Suprapubic skin (tissue), 4 donors: ENCODE results near the gene DEXI. TPM values are rescaled to one million over a fixed set of nuclear protein-coding genes. Genes with fewer than 3 reads are reported as not detected.
A peak's percentile ranks its signal among the peaks of the same experiment; 100 is the strongest.
"Not testable (repeated sequence)": the region's sequence is repeated elsewhere in the genome, so short reads cannot be mapped to it uniquely, and the experiment has no call there.

Experiments used
- DNase-seq, 2 donors: peaks; one replicate each; pipeline ENCODE4 v3.0.0-alpha.2; 2019; ENCODE audit warnings: low spot score in 2 of 2
- H3K27ac ChIP-seq: fragments of 200-600 bp; sonication (generic); one replicate; pipeline ENCODE4 v1.5.1; 2019
- H3K27me3 ChIP-seq: fragments of 200-600 bp; sonication (generic); one replicate; pipeline ENCODE4 v1.5.1; 2019
- H3K36me3 ChIP-seq: fragments of 200-600 bp; sonication (generic); one replicate; pipeline ENCODE4 v1.5.1; 2019
- H3K4me1 ChIP-seq: fragments of 200-600 bp; sonication (generic); one replicate; pipeline ENCODE4 v1.5.1; 2019
- H3K4me3 ChIP-seq: fragments of 200-600 bp; sonication (generic); one replicate; pipeline ENCODE4 v1.5.1; 2019; ENCODE audit warnings: mild to moderate bottlenecking
- H3K9me3 ChIP-seq: fragments of 200-600 bp; sonication (generic); one replicate; pipeline ENCODE4 v1.5.1; 2019
- CTCF ChIP-seq, 2 donors: fragments of 200-600 bp in 1 of 2; fragments of 450-650 bp in 1 of 2; sonication (generic) in 1 of 2; IDR thresholded peaks; one replicate each; pipeline ENCODE4 v1.5.1; 2016 to 2019; ENCODE audit warnings: antibody characterized with exemption in 2 of 2, mild to moderate bottlenecking in 1 of 2, moderate library complexity in 1 of 2
- EP300 ChIP-seq: sonication (generic); formaldehyde crosslinking; IDR thresholded peaks from one replicate; pipeline ENCODE4 v1.6.1; 2017; ENCODE audit warnings: antibody characterized with exemption
- POLR2A ChIP-seq, 2 donors: fragments of 450-650 bp; IDR thresholded peaks; one replicate each; pipeline ENCODE4 v1.6.1; 2017; ENCODE audit warnings: antibody characterized with exemption in 2 of 2, mild to moderate bottlenecking in 2 of 2, moderate library complexity in 2 of 2
- POLR2AphosphoS5 ChIP-seq, 3 donors: sonication (generic); formaldehyde crosslinking; IDR thresholded peaks; one replicate each; pipeline ENCODE4 v1.6.1; 2017; ENCODE audit warnings: antibody characterized with exemption in 3 of 3
- WGBS: methylation state at CpG from one replicate; pipeline ENCODE4 v1.1.5; 2018; 5-methylcytosine and 5-hydroxymethylcytosine counted together
- total RNA-seq, 4 donors: library from RNA; depleted of rRNA; stranded (reverse); fragments of >200 nt; gene quantifications; one replicate each; pipeline ENCODE4 v1.1.0, GENCODE V29; 2016

The DEXI gene
- total RNA-seq, 4 donors from 2014 or later: 35.9 to 72.7 (median 58.3) TPM

GRCh38 chr16:10945065-10945787, 3.0 kb upstream of the DEXI start:
- TF ChIP-seq EP300: no peak
- TF ChIP-seq POLR2A (IDR thresholded peaks at IDR 0.05): no peak
- no peak for TF ChIP-seq CTCF (IDR thresholded peaks at IDR 0.05)
- TF ChIP-seq POLR2AphosphoS5 (IDR thresholded peaks at IDR 0.05): no peak
- H3K27me3 ChIP-seq: no peaks in the 10 kb centered on the region
- peaks cover 68% of the 10 kb centered on the region for H3K4me1 ChIP-seq
- no peaks in the 10 kb centered on the region for H3K9me3 ChIP-seq
- 30% methylated on average over 14 of the region's 14 CpGs for WGBS
- no peak overlapping the region for H3K27ac ChIP-seq
- DNase-seq: no peak
- H3K4me3 ChIP-seq: peak overlapping the region; percentile 93
- no peaks in the 10 kb centered on the region for H3K36me3 ChIP-seq

DNA sequence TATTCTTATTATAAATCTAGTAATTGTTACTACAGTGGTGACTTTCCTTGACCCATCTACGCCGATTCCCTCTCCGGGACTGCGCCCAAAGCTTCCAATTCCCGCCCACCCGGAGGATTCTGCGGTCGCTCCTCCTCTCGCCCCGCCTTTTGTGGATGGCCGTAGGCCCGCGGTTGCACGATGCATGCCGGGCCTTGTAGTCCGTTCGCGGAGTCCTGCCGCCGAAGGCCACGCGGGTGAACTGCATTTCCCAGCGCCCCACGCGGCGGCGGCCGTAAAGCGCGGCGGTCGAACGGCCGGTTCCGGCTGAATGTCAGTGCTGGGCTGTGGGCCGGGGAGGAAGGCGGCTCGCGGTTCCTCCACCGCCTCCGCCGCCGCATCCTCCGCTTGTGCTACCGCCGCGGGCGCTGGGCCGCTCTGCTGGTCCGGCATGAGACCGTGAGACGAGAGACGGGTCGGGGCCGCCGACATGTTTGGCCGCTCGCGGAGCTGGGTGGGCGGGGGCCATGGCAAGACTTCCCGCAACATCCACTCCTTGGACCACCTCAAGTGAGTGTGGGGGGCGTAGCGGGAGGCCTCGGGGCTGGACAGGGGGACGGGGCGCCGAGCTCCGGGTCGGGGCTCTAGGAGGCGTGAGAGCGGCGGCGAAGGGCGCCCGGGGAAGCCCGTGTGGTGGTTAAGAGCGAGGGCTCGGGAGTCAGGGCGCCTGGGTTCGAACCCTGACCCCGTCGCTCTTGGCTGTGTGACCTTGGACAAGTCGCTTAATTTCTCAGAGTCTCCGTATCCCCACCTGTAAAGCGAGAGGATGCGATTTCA, 2.2 kb upstream of the DEXI start, which contains the start of gene CLEC16A:
Gene CLEC16A (plus strand): TSS at position 316 of the 816 bp plus-strand sequence. CDS start 154 bp downstream, at position 470.
- Histone ChIP-seq H3K36me3 (no peaks in the 10 kb centered on the region), H3K27me3 (no peaks in the 10 kb centered on the region), H3K4me3 (peak within 1 kb of the TSS; percentile 93), H3K9me3 (no peaks in the 10 kb centered on the region), H3K4me1 (peaks cover 72% of the 10 kb centered on the region), H3K27ac (peak within 1 kb of the TSS; percentile 83)
- peak; percentile 99 for DNase-seq
- TF ChIP-seq POLR2AphosphoS5 (IDR thresholded peaks at IDR 0.05): peak in 2 of 3 donors; percentile 90 to 93
- TF ChIP-seq EP300: no peak
- no peak for TF ChIP-seq CTCF (IDR thresholded peaks at IDR 0.05)
- peak in 1 of 2 donors; percentile 54 for TF ChIP-seq POLR2A (IDR thresholded peaks at IDR 0.05)
- WGBS: under 1% methylated on average over 35 of the region's 86 CpGs

GRCh38 chr16:10943064-10943353, 741 bp upstream of the DEXI start:
- 81% methylated on average over 7 of the region's 7 CpGs for WGBS
- no peak for DNase-seq
- TF ChIP-seq POLR2A (IDR thresholded peaks at IDR 0.05) (no peak), CTCF (IDR thresholded peaks at IDR 0.05) (no peak), POLR2AphosphoS5 (IDR thresholded peaks at IDR 0.05) (no peak), EP300 (no peak)

DNA sequence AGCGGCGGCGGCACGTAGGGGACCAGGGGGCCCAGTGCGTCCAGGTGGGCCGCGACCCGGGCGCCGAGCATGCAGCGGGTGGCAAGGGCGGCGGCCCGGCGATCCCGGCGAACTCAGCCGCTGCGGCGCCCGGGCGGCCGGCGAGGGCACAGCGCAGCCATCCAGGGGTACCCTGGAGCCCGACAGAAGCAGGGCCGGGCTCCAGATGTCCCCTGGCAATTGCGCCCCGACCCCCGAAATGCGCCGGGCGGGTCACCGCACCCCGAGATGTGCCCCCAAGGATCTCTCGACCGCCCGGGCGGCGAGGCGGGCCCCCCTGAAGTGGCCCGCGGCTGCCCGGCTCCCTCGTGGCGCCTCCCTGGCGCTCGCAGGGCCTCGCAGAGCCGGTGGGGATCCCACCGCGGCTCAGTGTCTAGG, 325 bp downstream of the DEXI start:
- not testable (repeated sequence) for DNase-seq, H3K27me3 ChIP-seq, H3K36me3 ChIP-seq, H3K9me3 ChIP-seq
- peak overlapping the region; percentile 68 for H3K4me3 ChIP-seq
- no CpG with 5 or more reads among the region's 52 CpGs for WGBS
- peak overlapping the region; percentile 83 for H3K27ac ChIP-seq
- peaks cover 87% of the 10 kb centered on the region for H3K4me1 ChIP-seq
- TF ChIP-seq POLR2A (IDR thresholded peaks at IDR 0.05): peak in 1 of 2 donors; percentile 19

More at GRCh38 chr16:10943064-10943353, 741 bp upstream of the DEXI start:
- Histone ChIP-seq H3K9me3 (no peaks in the 10 kb centered on the region), H3K27ac (peak overlapping the region; percentile 83), H3K36me3 (no peaks in the 10 kb centered on the region), H3K27me3 (no peaks in the 10 kb centered on the region), H3K4me3 (peak overlapping the region; percentile 68), H3K4me1 (peaks cover 79% of the 10 kb centered on the region)

GRCh38 chr16:10941127-10941933, 938 bp downstream of the DEXI start:
- peak overlapping the region; percentile 68 for H3K4me3 ChIP-seq
- no peaks in the 10 kb centered on the region for H3K27me3 ChIP-seq
- H3K27ac ChIP-seq: peak overlapping the region; percentile 83
- DNase-seq: no peak
- WGBS: 6% methylated on average over 8 of the region's 36 CpGs
- TF ChIP-seq POLR2A (IDR thresholded peaks at IDR 0.05) (no peak), CTCF (IDR thresholded peaks at IDR 0.05) (no peak), EP300 (no peak), POLR2AphosphoS5 (IDR thresholded peaks at IDR 0.05) (no peak)
- no peaks in the 10 kb centered on the region for H3K36me3 ChIP-seq
- H3K9me3 ChIP-seq: no peaks in the 10 kb centered on the region
- peaks cover 86% of the 10 kb centered on the region for H3K4me1 ChIP-seq
